ENCODE measurements around the gene BTC.

Gene BTC

DNA sequence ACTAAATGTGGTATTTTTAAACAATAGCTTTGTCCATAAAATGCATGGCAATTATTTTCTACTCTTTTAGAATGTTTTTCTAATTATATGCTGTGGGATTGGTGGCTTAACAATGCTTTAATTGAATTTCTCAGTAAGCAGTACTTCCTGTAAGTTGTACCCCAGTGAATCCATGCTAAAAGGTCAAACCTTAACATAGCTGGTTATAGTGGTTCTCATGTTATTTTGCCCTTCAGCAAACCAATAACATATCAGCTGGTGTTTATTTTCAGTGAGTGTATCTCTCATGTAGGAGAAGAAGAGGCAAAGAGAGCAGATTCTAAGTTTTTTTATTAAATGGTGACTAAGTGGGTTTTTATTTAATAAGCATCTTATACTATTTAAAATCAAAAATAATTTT, 41.5 kb downstream of the BTC start:
- no peak for DNase-seq (ENCODE audit: low read depth, low spot score)
- H3K4me3 ChIP-seq (ENCODE audit: low read depth, low read length) = no peak overlapping the region
- in situ Hi-C loops (cut with HindIII; ENCODE audit: low sequenced_read_pairs) = no loop called here
- TF ChIP-seq, protein P1, sequence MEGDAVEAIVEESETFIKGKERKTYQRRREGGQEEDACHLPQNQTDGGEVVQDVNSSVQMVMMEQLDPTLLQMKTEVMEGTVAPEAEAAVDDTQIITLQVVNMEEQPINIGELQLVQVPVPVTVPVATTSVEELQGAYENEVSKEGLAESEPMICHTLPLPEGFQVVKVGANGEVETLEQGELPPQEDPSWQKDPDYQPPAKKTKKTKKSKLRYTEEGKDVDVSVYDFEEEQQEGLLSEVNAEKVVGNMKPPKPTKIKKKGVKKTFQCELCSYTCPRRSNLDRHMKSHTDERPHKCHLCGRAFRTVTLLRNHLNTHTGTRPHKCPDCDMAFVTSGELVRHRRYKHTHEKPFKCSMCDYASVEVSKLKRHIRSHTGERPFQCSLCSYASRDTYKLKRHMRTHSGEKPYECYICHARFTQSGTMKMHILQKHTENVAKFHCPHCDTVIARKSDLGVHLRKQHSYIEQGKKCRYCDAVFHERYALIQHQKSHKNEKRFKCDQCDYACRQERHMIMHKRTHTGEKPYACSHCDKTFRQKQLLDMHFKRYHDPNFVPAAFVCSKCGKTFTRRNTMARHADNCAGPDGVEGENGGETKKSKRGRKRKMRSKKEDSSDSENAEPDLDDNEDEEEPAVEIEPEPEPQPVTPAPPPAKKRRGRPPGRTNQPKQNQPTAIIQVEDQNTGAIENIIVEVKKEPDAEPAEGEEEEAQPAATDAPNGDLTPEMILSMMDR (IDR thresholded peaks at IDR 0.05; ENCODE audit: low read depth, low read length) = no peak

DNA sequence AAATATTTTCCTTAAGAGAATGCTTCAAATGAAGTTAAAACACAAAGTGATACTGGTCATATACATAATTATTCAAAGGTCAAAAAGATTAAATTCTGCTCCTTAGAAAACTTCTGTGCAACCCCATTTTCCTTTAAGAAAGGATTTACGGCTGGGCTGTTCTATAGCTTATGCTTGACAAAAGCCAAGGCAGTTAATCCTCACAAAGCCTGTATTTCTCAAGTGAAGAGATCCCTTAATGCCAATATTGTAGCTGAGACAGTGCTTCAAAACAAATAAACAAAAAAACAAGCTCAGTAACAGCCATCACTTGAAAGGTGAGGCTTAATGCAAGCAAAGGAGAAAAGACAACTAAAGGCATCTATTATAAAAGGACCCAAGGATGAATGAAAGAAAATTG, 42.5 kb downstream of the BTC start:
- in situ Hi-C loops (cut with HindIII; ENCODE audit: low sequenced_read_pairs) = no loop called here
- no peak overlapping the region for H3K4me3 ChIP-seq (ENCODE audit: low read depth, low read length)
- TF ChIP-seq, protein P1 (IDR thresholded peaks at IDR 0.05; ENCODE audit: low read depth, low read length) = no peak
- no peak for DNase-seq (ENCODE audit: low read depth, low spot score)

DNA sequence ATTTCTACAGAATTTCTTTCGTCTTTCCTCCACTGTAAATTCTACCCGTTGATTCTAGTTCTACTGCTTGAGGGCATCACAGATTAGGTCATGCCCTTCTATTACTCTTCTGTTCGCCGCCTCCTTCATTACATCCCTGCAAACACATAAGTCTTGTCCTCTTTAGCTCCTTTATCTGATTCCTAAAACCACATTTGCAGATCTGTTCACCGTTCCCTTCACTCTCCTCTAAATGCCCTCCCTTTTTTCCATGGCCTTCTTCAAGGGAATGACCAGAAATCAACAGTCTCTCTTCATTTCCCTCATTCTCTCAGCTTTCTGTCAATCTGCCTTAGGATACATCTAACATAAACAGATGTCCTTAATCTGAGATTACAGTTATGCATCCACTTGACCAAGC, 43.1 kb downstream of the BTC start:
- no peak overlapping the region for H3K4me3 ChIP-seq (ENCODE audit: low read depth, low read length)
- TF ChIP-seq, protein P1 (IDR thresholded peaks at IDR 0.05; ENCODE audit: low read depth, low read length) = no peak
- DNase-seq (ENCODE audit: low read depth, low spot score) = no peak
- in situ Hi-C loops (cut with HindIII; ENCODE audit: low sequenced_read_pairs) = no loop called here

DNA sequence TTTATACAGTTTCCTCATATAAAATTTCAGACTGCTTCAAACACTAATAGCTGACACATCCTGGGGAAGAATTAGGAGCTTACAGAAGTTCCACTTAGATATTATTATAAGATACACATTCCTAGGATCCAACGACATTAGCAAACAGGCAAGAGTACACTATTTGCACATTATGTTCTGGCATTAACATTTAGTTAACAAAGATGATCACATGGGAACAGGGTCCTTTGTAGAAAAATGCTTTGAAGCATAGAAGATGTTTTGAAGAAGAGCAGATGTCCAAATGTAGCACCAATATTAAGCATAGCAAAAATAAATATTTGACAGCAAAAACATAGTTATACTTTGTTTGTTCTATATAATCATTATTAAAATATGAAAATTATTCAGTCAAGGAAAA, 52.1 kb downstream of the BTC start:
- TF ChIP-seq, protein P1 (IDR thresholded peaks at IDR 0.05; ENCODE audit: low read depth, low read length) = no peak
- DNase-seq (ENCODE audit: low read depth, low spot score) = no peak
- in situ Hi-C loops (cut with HindIII; ENCODE audit: low sequenced_read_pairs) = no loop called here
- no peak overlapping the region for H3K4me3 ChIP-seq (ENCODE audit: low read depth, low read length)

DNA sequence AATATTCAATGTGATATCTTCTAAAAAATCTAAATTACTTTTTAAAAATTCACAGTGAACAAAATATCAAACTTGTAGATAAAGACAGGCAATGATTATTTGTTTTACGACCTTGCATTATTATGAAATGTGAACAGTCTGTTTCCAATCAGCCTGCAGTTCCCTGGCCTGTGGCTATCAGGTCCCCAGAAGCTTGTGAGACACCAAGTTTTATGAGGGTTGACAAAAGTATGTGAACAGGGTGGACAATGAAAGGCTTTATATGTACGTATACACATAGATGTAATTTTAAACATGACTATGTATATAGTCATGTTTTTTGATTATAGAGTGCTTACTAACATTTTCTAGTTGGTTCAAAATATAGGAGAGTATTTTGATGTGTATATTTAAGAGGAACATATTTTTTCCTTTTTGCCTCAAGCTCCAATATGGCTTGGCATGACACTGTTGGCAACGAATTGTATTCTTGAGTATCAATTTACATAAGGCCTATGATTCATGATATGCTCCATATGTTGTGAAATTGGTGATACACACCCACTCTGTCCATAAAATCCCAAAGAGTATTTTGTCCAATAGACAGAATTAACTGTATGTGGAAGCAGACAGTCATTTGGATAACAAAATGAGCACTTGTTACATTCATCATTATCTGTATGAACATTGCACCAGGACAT, 55.7 kb downstream of the BTC start:
- in situ Hi-C loops (cut with HindIII; ENCODE audit: low sequenced_read_pairs) = no loop called here
- TF ChIP-seq, protein P1 (IDR thresholded peaks at IDR 0.05; ENCODE audit: low read depth, low read length) = no peak
- no peak overlapping the region for H3K4me3 ChIP-seq (ENCODE audit: low read depth, low read length)
- no peak for DNase-seq (ENCODE audit: low read depth, low spot score)

DNA sequence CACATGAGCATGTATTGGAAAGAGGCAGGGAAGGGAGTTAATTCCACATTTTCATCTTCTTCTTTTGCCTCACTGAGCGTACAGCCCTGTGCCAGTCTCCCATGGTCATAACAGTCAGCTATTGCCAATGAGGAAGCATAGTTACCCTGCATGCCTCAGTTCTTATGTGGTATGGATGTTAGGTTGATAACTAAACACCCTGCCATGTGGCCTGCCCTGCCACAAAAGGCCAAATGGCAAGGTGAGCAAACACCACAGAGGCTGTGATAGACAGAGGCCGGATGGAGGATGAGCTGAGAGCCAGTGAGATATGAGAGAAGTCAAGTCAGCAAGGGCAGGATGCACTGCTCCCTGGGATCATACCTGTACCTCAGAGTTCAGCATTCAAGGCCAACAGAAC, 59.3 kb downstream of the BTC start:
- no peak overlapping the region for H3K4me3 ChIP-seq (ENCODE audit: low read depth, low read length)
- in situ Hi-C loops (cut with HindIII; ENCODE audit: low sequenced_read_pairs) = no loop called here
- DNase-seq (ENCODE audit: low read depth, low spot score) = no peak
- TF ChIP-seq, protein P1 (IDR thresholded peaks at IDR 0.05; ENCODE audit: low read depth, low read length) = no peak
